Peyer's patch (tissue), 4 donors: ENCODE results near the gene HAND1. TPM values are rescaled to one million over a fixed set of nuclear protein-coding genes. Genes with fewer than 3 reads are reported as not detected.

Experiments used
- DNase-seq, 3 donors: peaks; one replicate each; pipeline ENCODE4 v3.0.0-alpha.2; 2017 to 2019
- H3K27ac ChIP-seq, 4 donors: fragments of 200-600 bp; sonication (generic); one replicate each; pipeline ENCODE4 v1.5.1; 2016 to 2019
- H3K27me3 ChIP-seq, 2 donors: fragments of 200-600 bp; sonication (generic); one replicate each; pipeline ENCODE4 v1.5.1; 2019
- H3K36me3 ChIP-seq, 3 donors: fragments of 200-600 bp; sonication (generic); one replicate each; pipeline ENCODE4 v1.5.1; 2016 to 2019
- H3K4me1 ChIP-seq, 4 donors: fragments of 200-600 bp; sonication (generic); one replicate each; pipeline ENCODE4 v1.5.1; 2016 to 2019
- H3K4me3 ChIP-seq, 4 donors: fragments of 200-600 bp; sonication (generic); 1 replicate in 3 of 4; 2 replicates in 1 of 4; pipeline ENCODE4 v1.5.1; 2016 to 2019; ENCODE audit warnings: mild to moderate bottlenecking in 1 of 4
- H3K9me3 ChIP-seq, 4 donors: fragments of 200-600 bp; sonication (generic); one replicate each; pipeline ENCODE4 v1.5.1; 2016 to 2019; ENCODE audit warnings: mild to moderate bottlenecking in 1 of 4
- POLR2A ChIP-seq, 2 donors: fragments of 450-650 bp; IDR thresholded peaks; one replicate each; pipeline ENCODE4 v1.5.1; 2017; ENCODE audit warnings: antibody characterized with exemption in 2 of 2, mild to moderate bottlenecking in 2 of 2, moderate library complexity in 2 of 2
- total RNA-seq, 4 donors: library from RNA; depleted of rRNA; stranded (reverse); fragments of >200 nt; gene quantifications; one replicate each; pipeline ENCODE4 v1.1.0, GENCODE V29; 2016
- TF ChIP-seq, protein P1 (sequence below), 6 experiments: fragments of 450-650 bp in 4 of 6; fragments of 200-600 bp in 2 of 6; sonication (generic) in 1 of 6; IDR thresholded peaks; one replicate each; pipeline ENCODE4 v1.5.1; 2017 to 2019; ENCODE audit warnings: antibody characterized with exemption in 6 of 6, mild to moderate bottlenecking in 3 of 6, moderate library complexity in 1 of 6

Gene HAND1
- total RNA-seq, 4 donors from 2014 or later = 0.54 to 1.8 TPM; not detected in 2

DNA sequence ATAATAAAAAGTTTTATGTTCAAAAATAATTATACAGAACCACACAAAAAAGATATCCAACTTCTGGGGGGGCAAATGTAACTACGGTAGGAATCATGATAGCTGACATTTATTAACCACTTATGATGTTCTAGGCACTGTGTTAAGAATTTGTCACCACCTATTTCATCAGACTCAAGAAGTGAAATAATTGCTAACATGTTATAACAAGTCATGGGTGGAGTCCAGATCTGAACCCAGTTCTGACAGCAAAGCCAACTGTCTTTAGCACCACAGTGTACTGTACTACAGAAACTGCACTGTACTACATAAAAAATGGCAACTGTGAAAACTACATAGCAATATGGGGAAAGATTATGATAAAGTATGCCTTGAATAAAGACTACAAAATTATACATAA is 35.2 kb downstream of the HAND1 start:
- TF ChIP-seq POLR2A (IDR thresholded peaks at IDR 0.05) = no peak
- TF ChIP-seq, protein P1, sequence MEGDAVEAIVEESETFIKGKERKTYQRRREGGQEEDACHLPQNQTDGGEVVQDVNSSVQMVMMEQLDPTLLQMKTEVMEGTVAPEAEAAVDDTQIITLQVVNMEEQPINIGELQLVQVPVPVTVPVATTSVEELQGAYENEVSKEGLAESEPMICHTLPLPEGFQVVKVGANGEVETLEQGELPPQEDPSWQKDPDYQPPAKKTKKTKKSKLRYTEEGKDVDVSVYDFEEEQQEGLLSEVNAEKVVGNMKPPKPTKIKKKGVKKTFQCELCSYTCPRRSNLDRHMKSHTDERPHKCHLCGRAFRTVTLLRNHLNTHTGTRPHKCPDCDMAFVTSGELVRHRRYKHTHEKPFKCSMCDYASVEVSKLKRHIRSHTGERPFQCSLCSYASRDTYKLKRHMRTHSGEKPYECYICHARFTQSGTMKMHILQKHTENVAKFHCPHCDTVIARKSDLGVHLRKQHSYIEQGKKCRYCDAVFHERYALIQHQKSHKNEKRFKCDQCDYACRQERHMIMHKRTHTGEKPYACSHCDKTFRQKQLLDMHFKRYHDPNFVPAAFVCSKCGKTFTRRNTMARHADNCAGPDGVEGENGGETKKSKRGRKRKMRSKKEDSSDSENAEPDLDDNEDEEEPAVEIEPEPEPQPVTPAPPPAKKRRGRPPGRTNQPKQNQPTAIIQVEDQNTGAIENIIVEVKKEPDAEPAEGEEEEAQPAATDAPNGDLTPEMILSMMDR (IDR thresholded peaks at IDR 0.05) = no peak
- DNase-seq = no peak
- peaks cover 0 to 14% (median 0%) of the 10 kb centered on the region in 4 donors for H3K4me1 ChIP-seq
- no peak overlapping the region for H3K4me3 ChIP-seq
- H3K9me3 ChIP-seq = no peaks in the 10 kb centered on the region
- peaks cover 0 to 46% (median 0%) of the 10 kb centered on the region in 3 donors for H3K36me3 ChIP-seq
- H3K27ac ChIP-seq = no peak overlapping the region
- no peaks in the 10 kb centered on the region for H3K27me3 ChIP-seq

DNA sequence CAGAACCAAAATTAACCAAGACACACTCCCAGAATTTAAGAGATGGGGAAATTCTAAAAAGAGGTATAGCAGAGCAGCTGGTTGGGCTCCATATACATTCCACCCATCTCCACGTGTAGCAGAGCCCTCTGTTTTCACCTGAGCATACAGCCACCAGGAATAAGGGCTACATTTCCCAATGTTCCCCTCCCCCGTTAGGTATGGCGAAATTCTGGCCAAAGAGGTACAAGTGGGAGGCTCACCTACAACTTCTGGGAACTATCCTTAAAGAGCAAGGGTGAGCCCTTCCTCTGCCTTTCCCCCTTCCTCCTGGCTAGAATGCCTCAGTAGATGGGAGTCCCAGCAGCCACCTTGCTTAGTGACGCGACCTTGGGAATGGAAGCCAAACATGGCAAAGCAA is 37.5 kb downstream of the HAND1 start:
- H3K4me3 ChIP-seq = no peak overlapping the region
- H3K36me3 ChIP-seq = peaks cover 0 to 62% (median 0%) of the 10 kb centered on the region in 3 donors
- H3K27ac ChIP-seq = no peak overlapping the region
- no peaks in the 10 kb centered on the region for H3K9me3 ChIP-seq
- H3K4me1 ChIP-seq = peaks cover 0 to 6% (median 0%) of the 10 kb centered on the region in 4 donors
- DNase-seq = no peak
- no peaks in the 10 kb centered on the region for H3K27me3 ChIP-seq
- no peak for TF ChIP-seq POLR2A (IDR thresholded peaks at IDR 0.05)
- TF ChIP-seq, protein P1 (IDR thresholded peaks at IDR 0.05) = no peak

DNA sequence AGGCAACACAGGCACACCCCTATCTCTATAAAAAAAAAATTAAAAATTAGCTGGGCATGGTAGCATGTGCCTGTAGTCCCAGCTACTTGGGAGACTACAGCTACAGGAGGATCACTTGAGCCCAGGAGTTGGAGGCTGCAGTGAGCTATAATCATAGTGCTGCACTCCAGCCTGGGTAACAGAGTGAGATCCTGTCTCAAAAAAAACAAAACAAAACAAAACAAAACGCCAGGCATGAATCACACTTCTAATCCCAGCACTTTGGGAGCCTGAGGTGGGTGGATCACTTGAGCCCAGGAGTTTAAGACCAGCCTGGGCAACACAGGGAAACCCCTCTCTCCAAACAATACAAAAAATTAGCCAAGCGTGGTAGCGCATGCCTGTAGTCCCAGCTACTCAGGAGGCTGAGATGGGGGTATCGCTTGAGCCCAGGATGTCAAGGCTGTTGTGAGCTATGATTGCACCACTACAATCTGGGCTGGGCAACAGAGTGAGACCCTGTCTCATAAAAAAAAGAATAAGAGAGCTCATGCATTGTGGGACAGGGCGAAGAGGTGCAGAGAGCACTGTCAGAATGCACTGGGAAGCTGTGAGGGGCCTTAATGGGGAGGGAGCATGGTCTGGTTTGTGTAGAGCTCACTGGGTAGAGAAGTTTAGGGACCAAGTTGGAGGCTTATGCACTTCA is 40.6 kb downstream of the HAND1 start:
- no peak for TF ChIP-seq POLR2A (IDR thresholded peaks at IDR 0.05)
- TF ChIP-seq, protein P1 (IDR thresholded peaks at IDR 0.05) = no peak
- H3K4me3 ChIP-seq = no peak overlapping the region
- H3K27me3 ChIP-seq = no peaks in the 10 kb centered on the region
- peaks cover 0 to 74% (median 0%) of the 10 kb centered on the region in 3 donors for H3K36me3 ChIP-seq
- no peaks in the 10 kb centered on the region for H3K4me1 ChIP-seq
- H3K9me3 ChIP-seq = no peaks in the 10 kb centered on the region
- no peak for DNase-seq
- no peak overlapping the region for H3K27ac ChIP-seq

DNA sequence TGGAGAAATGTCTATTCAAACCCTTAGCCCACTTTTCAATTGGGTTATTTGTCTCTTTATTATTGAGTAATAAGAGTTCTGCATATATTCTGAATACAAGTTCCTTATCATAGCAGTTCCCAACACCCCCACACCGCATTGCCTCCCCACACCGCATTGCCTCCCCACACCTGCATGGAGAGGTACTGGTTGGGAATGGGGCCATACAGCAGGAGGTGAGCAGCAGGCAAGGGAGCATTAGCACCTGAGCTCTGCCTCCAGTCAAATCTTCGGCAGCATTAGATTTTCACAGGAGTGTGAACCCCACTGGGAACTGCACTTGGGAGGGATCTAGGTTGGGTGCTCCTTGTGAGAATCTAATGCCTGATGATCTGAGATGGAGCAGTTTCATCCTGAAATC is 42.8 kb downstream of the HAND1 start:
- DNase-seq = no peak
- Histone ChIP-seq H3K4me1 (no peaks in the 10 kb centered on the region), H3K27me3 (no peaks in the 10 kb centered on the region), H3K36me3 (peaks cover 0 to 52% (median 0%) of the 10 kb centered on the region in 3 donors), H3K4me3 (no peak overlapping the region), H3K9me3 (no peaks in the 10 kb centered on the region), H3K27ac (no peak overlapping the region)
- TF ChIP-seq POLR2A (IDR thresholded peaks at IDR 0.05) = no peak
- TF ChIP-seq, protein P1 (IDR thresholded peaks at IDR 0.05) = no peak

GRCh38 chr5:154430961-154431630 is 46.9 kb downstream of the HAND1 start:
- TF ChIP-seq, protein P1 (IDR thresholded peaks at IDR 0.05) = no peak
- no peak for TF ChIP-seq POLR2A (IDR thresholded peaks at IDR 0.05)
- Histone ChIP-seq H3K27ac (no peak overlapping the region), H3K4me1 (no peaks in the 10 kb centered on the region)

More at GRCh38 chr5:154430961-154431630, 46.9 kb downstream of the HAND1 start:
- no peak for DNase-seq
- H3K27me3 ChIP-seq = no peaks in the 10 kb centered on the region
- peaks cover 0 to 20% (median 0%) of the 10 kb centered on the region in 3 donors for H3K36me3 ChIP-seq
- H3K4me3 ChIP-seq = no peak overlapping the region
- H3K9me3 ChIP-seq = no peaks in the 10 kb centered on the region
